ENCODE results near the gene OTOA. TPM values are rescaled to one million over a fixed set of nuclear protein-coding genes. Genes with fewer than 3 reads are reported as not detected.
A peak's percentile ranks its signal among the peaks of the same experiment; 100 is the strongest.

OTOA gene
- total RNA-seq (ENCODE audit: low replicate concordance), result 0.40 TPM in 1 of 2 replicates, not detected in the other

GRCh38 chr16:21663889-21664647 lies at the start of gene OTOA:
OTOA (plus strand) TSS chr16:21663968; CDS start chr16:21678515, 14,547 bp downstream.
- TF ChIP-seq EZH2 (IDR thresholded peaks at IDR 0.05), result no peak
- TF ChIP-seq CTCF (IDR thresholded peaks at IDR 0.05), result no peak
- TF ChIP-seq EZH2phosphoT487 (IDR thresholded peaks at IDR 0.05), result no peak
- Histone ChIP-seq H3K4me2 (peak within 1 kb of the TSS; percentile 44), H2AFZ (replicated peaks) (peak within 1 kb of the TSS; percentile 75), H3K27ac (no peak within 1 kb of the TSS), H3K79me2 (ENCODE audit: low read depth) (no peaks in the 10 kb centered on the region), H3K27me3 (peaks cover 14% of the 10 kb centered on the region), H3K9ac (no peak within 1 kb of the TSS), H3F3A (ENCODE audit: low read depth) (peaks cover 39% of the 10 kb centered on the region), H3K9me3 (ENCODE audit: low read depth) (no peaks in the 10 kb centered on the region), H3K36me3 (no peaks in the 10 kb centered on the region), H3K4me1 (peaks cover 29% of the 10 kb centered on the region), H4K20me1 (ENCODE audit: low read depth) (no peaks in the 10 kb centered on the region), H3K4me3 (peak within 1 kb of the TSS; percentile 27)
- H3K36me3 Mint-ChIP-seq, result no peaks in the 10 kb centered on the region
- H3K27ac Mint-ChIP-seq, result no peak within 1 kb of the TSS
- peak; percentile 46 for DNase-seq (ENCODE audit: low spot score)
- peaks cover 4% of the 10 kb centered on the region for H3K27me3 Mint-ChIP-seq (ENCODE audit: insufficient read depth, low read depth)
- H3K4me3 Mint-ChIP-seq, result no peak within 1 kb of the TSS
- peaks cover 22% of the 10 kb centered on the region for H3K4me1 Mint-ChIP-seq
- peaks cover 2% of the 10 kb centered on the region for H3K9me3 Mint-ChIP-seq

- Mint-ChIP-seq H3K4me1 (peaks cover 29% of the 10 kb centered on the region), H3K27ac (no peak overlapping the region), H3K27me3 (ENCODE audit: insufficient read depth, low read depth) (no peaks in the 10 kb centered on the region), H3K4me3 (no peak overlapping the region), H3K9me3 (no peaks in the 10 kb centered on the region), H3K36me3 (peaks cover 18% of the 10 kb centered on the region)
- Histone ChIP-seq H3K4me1 (peaks cover 28% of the 10 kb centered on the region), H3K27ac (no peak overlapping the region), H3K27me3 (no peaks in the 10 kb centered on the region), H3F3A (ENCODE audit: low read depth) (peaks cover 18% of the 10 kb centered on the region), H4K20me1 (ENCODE audit: low read depth) (peaks cover 44% of the 10 kb centered on the region), H3K79me2 (ENCODE audit: low read depth) (peaks cover 81% of the 10 kb centered on the region), H3K36me3 (no peaks in the 10 kb centered on the region), H3K9ac (no peak overlapping the region), H3K9me3 (ENCODE audit: low read depth) (no peaks in the 10 kb centered on the region), H2AFZ (replicated peaks) (no peak overlapping the region), H3K4me2 (no peak overlapping the region), H3K4me3 (no peak overlapping the region)
- DNase-seq (ENCODE audit: low spot score), result no peak
- TF ChIP-seq EZH2 (IDR thresholded peaks at IDR 0.05) (no peak), CTCF (IDR thresholded peaks at IDR 0.05) (peak; percentile 26), EZH2phosphoT487 (IDR thresholded peaks at IDR 0.05) (no peak)
These were observed 48.9 kb upstream of the OTOA start for GRCh38 chr16:21614896-21615295.

GRCh38 chr16:21617607-21618006 lies 46.2 kb upstream of the OTOA start:
- Mint-ChIP-seq H3K4me3 (no peak overlapping the region), H3K27ac (no peak overlapping the region), H3K4me1 (peaks cover 3% of the 10 kb centered on the region), H3K27me3 (ENCODE audit: insufficient read depth, low read depth) (no peaks in the 10 kb centered on the region), H3K9me3 (no peaks in the 10 kb centered on the region), H3K36me3 (peaks cover 18% of the 10 kb centered on the region)
- no peak overlapping the region for H2AFZ ChIP-seq (replicated peaks)
- no peak overlapping the region for H3K4me2 ChIP-seq
- no peak for TF ChIP-seq EZH2phosphoT487 (IDR thresholded peaks at IDR 0.05)
- TF ChIP-seq CTCF (IDR thresholded peaks at IDR 0.05), result no peak
- no peak for TF ChIP-seq EZH2 (IDR thresholded peaks at IDR 0.05)
- no peaks in the 10 kb centered on the region for H3K27me3 ChIP-seq
- peaks cover 2% of the 10 kb centered on the region for H3F3A ChIP-seq (ENCODE audit: low read depth)
- no peaks in the 10 kb centered on the region for H3K9me3 ChIP-seq (ENCODE audit: low read depth)
- no peak overlapping the region for H3K27ac ChIP-seq
- peaks cover 2% of the 10 kb centered on the region for H3K36me3 ChIP-seq
- no peak for DNase-seq (ENCODE audit: low spot score)
- H3K9ac ChIP-seq, result no peak overlapping the region
- H3K4me3 ChIP-seq, result no peak overlapping the region
- H4K20me1 ChIP-seq (ENCODE audit: low read depth), result peaks cover 20% of the 10 kb centered on the region
- H3K79me2 ChIP-seq (ENCODE audit: low read depth), result peaks cover 60% of the 10 kb centered on the region
- peaks cover 2% of the 10 kb centered on the region for H3K4me1 ChIP-seq
